B cell (primary cell): ENCODE data around the gene GPRASP2. TPM values are rescaled to one million over a fixed set of nuclear protein-coding genes. Genes with fewer than 3 reads are reported as not detected.

Experiments
- ATAC-seq: fragments of 200-7000 bp; cut with Tn5 transposase; one replicate; pipeline ENCODE4 v1.10.0; 2021; ENCODE audit warnings: low read depth, mild to moderate bottlenecking, moderate number of reproducible peaks, moderate library complexity
- CTCF ChIA-PET: fragments of 350-600 bp; sonication (Branson Sonifier 250); formaldehyde crosslinking; loops from one replicate; lab custom pipeline; 2021; ENCODE audit warnings: antibody characterized with exemption, inconsistent platforms; lab: Charles Lee
- POLR2A ChIA-PET: fragments of 350-600 bp; sonication (Branson Sonifier 250); formaldehyde crosslinking; loops from one replicate; lab custom pipeline; 2021; ENCODE audit warnings: antibody characterized with exemption; lab: Charles Lee
- DNase-seq: peaks from one replicate; pipeline ENCODE4 v3.0.0; 2013
- H2AFZ ChIP-seq: 2 replicates; pipeline ENCODE4 v1.6.1; 2012; ENCODE audit warnings: mild to moderate bottlenecking, low read depth, low read length; ENCODE audit not compliant: insufficient read depth, poor library complexity, severe bottlenecking
- H3K27ac ChIP-seq, 2 donors: 1 replicate in 1 of 2; 2 replicates in 1 of 2; pipeline ENCODE4 v1.5.1; 2012 to 2013; ENCODE audit warnings: low read length in 2 of 2, mild to moderate bottlenecking in 2 of 2, moderate library complexity in 1 of 2
- H3K27me3 ChIP-seq, 4 experiments: fragments of 200-600 bp in 1 of 4; sonication (generic) in 1 of 4; replicated peaks in 1 of 4; 1 replicate in 2 of 4; 2 replicates in 2 of 4; pipeline versions ENCODE4 v1.6.1 to v1.7.0; 2013 to 2016; ENCODE audit warnings: low read length in 3 of 4, mild to moderate bottlenecking in 2 of 4, mixed read lengths in 1 of 4, moderate library complexity in 1 of 4; ENCODE audit not compliant: insufficient read depth in 4 of 4, control insufficient read depth in 3 of 4; ENCODE audit errors: control extremely low read depth in 1 of 4
- H3K36me3 ChIP-seq, 2 experiments: replicated peaks in 1 of 2; 1 replicate in 1 of 2; 2 replicates in 1 of 2; pipeline versions ENCODE4 v1.6.1 to v1.7.1; 2013; ENCODE audit warnings: low read length in 1 of 2; ENCODE audit not compliant: insufficient read depth in 2 of 2, control insufficient read depth in 1 of 2; ENCODE audit errors: control extremely low read depth in 1 of 2, extremely low read depth in 1 of 2
- H3K4me1 ChIP-seq, 2 donors: fragments of 200-600 bp in 1 of 2; sonication (generic) in 1 of 2; 1 replicate in 1 of 2; 2 replicates in 1 of 2; pipeline versions ENCODE4 v1.5.1 to v1.6.1; 2013 to 2017; ENCODE audit warnings: low read length in 2 of 2; ENCODE audit not compliant: control insufficient read depth in 2 of 2, insufficient read depth in 2 of 2
- H3K4me2 ChIP-seq: replicated peaks from 2 replicates; pipeline ENCODE3; 2012; ENCODE audit warnings: mild to moderate bottlenecking, low read depth, low read length; ENCODE audit not compliant: poor library complexity, severe bottlenecking
- H3K4me3 ChIP-seq, 5 experiments: fragments of 200-600 bp in 1 of 5; sonication (generic) in 1 of 5; 1 replicate in 3 of 5; 2 replicates in 2 of 5; pipeline versions ENCODE4 v1.5.1 to v1.7.0; 2011 to 2016; ENCODE audit warnings: low read length in 4 of 5, mild to moderate bottlenecking in 4 of 5, low read depth in 2 of 5, control low read depth in 1 of 5, moderate library complexity in 1 of 5; ENCODE audit not compliant: insufficient read depth in 1 of 5; ENCODE audit errors: control extremely low read depth in 1 of 5, extremely low read depth in 1 of 5
- H3K79me2 ChIP-seq: fragments of 200-600 bp; sonication (generic); one replicate; pipeline ENCODE4 v1.6.0; 2016; ENCODE audit warnings: low read length; ENCODE audit not compliant: control insufficient read depth, insufficient read depth
- H3K9ac ChIP-seq: fragments of 200-600 bp; sonication (generic); 2 replicates; pipeline ENCODE4 v1.6.1; 2017; ENCODE audit warnings: mild to moderate bottlenecking, low read length, moderate library complexity
- H3K9me3 ChIP-seq, 3 donors: one replicate each; pipeline versions ENCODE4 v1.6.1 to v1.7.1; 2013; ENCODE audit warnings: low read length in 2 of 3; ENCODE audit not compliant: control insufficient read depth in 2 of 3, insufficient read depth in 1 of 3; ENCODE audit errors: control extremely low read depth in 1 of 3
- H4K20me1 ChIP-seq: 2 replicates; pipeline ENCODE4 v1.6.0; 2012; ENCODE audit warnings: mild to moderate bottlenecking, low read length; ENCODE audit not compliant: insufficient read depth, control insufficient read depth, poor library complexity, severe bottlenecking
- H3K27ac Mint-ChIP-seq: one replicate; pipeline ENCODE4 v1.8.0; 2021; ENCODE audit warnings: mixed read lengths
- H3K27me3 Mint-ChIP-seq: one replicate; pipeline ENCODE4 v1.8.0; 2021; ENCODE audit warnings: mixed read lengths
- H3K4me1 Mint-ChIP-seq: one replicate; pipeline ENCODE4 v1.8.0; 2021; ENCODE audit warnings: mixed read lengths
- H3K4me3 Mint-ChIP-seq: one replicate; pipeline ENCODE4 v1.8.0; 2021; ENCODE audit warnings: mixed read lengths
- H3K9me3 Mint-ChIP-seq: one replicate; pipeline ENCODE4 v1.8.0; 2022; ENCODE audit warnings: mixed read lengths; ENCODE audit not compliant: insufficient read depth
- CTCF ChIP-seq: fragments of 200-600 bp; IDR thresholded peaks from one replicate; pipeline ENCODE4 v1.8.0; 2022; ENCODE audit warnings: antibody characterized with exemption, mild to moderate bottlenecking
- EZH2 ChIP-seq: IDR thresholded peaks from 2 replicates; pipeline ENCODE4 v1.6.1; 2012; ENCODE audit warnings: borderline replicate concordance, low read depth, mild to moderate bottlenecking, moderate library complexity, low read length; ENCODE audit not compliant: insufficient read depth, poor library complexity, severe bottlenecking
- WGBS: methylation state at CpG from one replicate; pipeline ENCODE4 v1.1.5; 2013; ENCODE audit warnings: missing lambda C conversion rate; ENCODE audit not compliant: insufficient coverage; 5-methylcytosine and 5-hydroxymethylcytosine counted together
- intact Hi-C: fragments of 100-400 bp; cut with micrococcal nuclease; formaldehyde crosslinking; loops from one replicate; pipeline ENCODE4 v1.10.0; 2022
- polyA plus RNA-seq: library from polyadenylated mRNA; depleted of rRNA; stranded (reverse); fragments of >200 nt; gene quantifications from 2 replicates; pipeline ENCODE4 v1.2.3, GENCODE V29; 2012
- total RNA-seq, 2 donors: library from RNA; stranded (reverse); fragments of 120-200 nt in 1 of 2; gene quantifications; 1 replicate in 1 of 2; 2 replicates in 1 of 2; pipeline versions ENCODE4 v1.2.3 to v1.2.4, GENCODE V29; 2013 to 2022

GPRASP2 gene
- total and polyA plus RNA-seq, 2 donors (not counting 1 experiment from before 2014, with no cell fraction given): 0.15 to 0.59 TPM

DNA sequence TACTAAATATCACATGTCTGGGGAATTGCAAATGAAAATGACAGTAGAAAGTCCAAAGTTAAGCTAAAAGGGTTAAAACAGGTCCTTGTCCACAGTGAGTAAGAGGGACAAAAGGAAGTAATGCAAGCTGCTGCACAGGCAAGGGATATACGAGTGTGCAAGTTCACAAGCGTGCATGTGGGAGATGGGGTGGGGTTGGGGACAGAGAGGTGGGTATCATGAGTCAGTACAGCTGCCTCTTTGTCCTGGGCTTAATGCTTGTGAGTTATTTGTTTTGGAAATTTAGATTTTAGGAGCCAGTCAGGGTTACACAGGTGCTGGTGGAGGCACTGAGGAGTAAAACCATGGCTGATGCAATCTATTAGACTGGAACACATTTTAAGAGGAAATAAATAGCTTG is 3.3 kb upstream of the GPRASP2 start:
- POLR2A ChIA-PET: no interaction called here
- peaks cover 18% of the 10 kb centered on the region for H3K27me3 Mint-ChIP-seq
- CTCF ChIA-PET: no interaction called here
- Histone ChIP-seq H3K9me3 (no peaks in the 10 kb centered on the region), H3K27ac (no peak overlapping the region), H3K9ac (no peak overlapping the region), H3K36me3 (no peaks in the 10 kb centered on the region), H3K79me2 (no peaks in the 10 kb centered on the region), H3K4me1 (peaks cover 0 to 13% of the 10 kb centered on the region in 2 donors), H4K20me1 (no peaks in the 10 kb centered on the region), H3K4me2 (no peak overlapping the region), H3K27me3 (peaks cover 0 to 16% (median 3%) of the 10 kb centered on the region in 4 experiments), H3K4me3 (no peak overlapping the region), H2AFZ (no peak overlapping the region)
- H3K27ac Mint-ChIP-seq: no peak overlapping the region
- no peak overlapping the region for H3K4me3 Mint-ChIP-seq
- no peak for ATAC-seq
- no peaks in the 10 kb centered on the region for H3K9me3 Mint-ChIP-seq
- H3K4me1 Mint-ChIP-seq: peaks cover 18% of the 10 kb centered on the region
- 50% methylated on average over 2 of the region's 2 CpGs for WGBS
- TF ChIP-seq CTCF (no peak), EZH2 (no peak)
- intact Hi-C loops: no loop called here
- no peak for DNase-seq

DNA sequence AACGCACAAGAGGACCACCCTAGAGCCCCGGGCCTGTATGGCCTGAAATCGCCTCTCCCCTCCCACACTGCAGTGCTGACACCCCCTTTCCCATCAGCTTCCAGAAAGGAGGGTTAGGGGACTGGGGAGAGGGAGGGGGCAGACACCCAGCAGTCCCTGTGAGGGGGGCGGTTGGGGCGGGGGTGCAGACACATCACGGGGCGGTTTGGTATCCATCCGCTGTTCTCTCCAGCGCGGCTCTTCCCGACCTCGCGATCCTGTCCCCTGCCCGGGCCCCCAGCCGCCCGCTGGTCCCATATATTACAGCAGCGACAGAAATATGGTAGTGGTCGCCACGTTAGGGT is 404 bp upstream of the GPRASP2 start:
- peak overlapping the region; percentile 85 for H3K4me3 Mint-ChIP-seq

More for the DNA sequence above, 404 bp upstream of the GPRASP2 start:
- POLR2A ChIA-PET: no interaction called here
- H3K27me3 ChIP-seq: peaks cover 0 to 16% (median 3%) of the 10 kb centered on the region in 4 experiments
- no peaks in the 10 kb centered on the region for H4K20me1 ChIP-seq
- DNase-seq: no peak
- no peak overlapping the region for H3K27ac ChIP-seq
- no peak for ATAC-seq
- Mint-ChIP-seq H3K27me3 (peaks cover 16% of the 10 kb centered on the region), H3K27ac (no peak overlapping the region), H3K9me3 (no peaks in the 10 kb centered on the region), H3K4me1 (peaks cover 18% of the 10 kb centered on the region)
- H3K79me2 ChIP-seq: no peaks in the 10 kb centered on the region
- CTCF ChIA-PET: no interaction called here
- peak overlapping the region; percentile 53 for H3K9ac ChIP-seq
- intact Hi-C loops: no loop called here
- peak overlapping the region; percentile 59 for H2AFZ ChIP-seq
- H3K4me2 ChIP-seq: peak overlapping the region; percentile 77
- TF ChIP-seq CTCF (no peak), EZH2 (no peak)
- 0% methylated on average over 1 of the region's 19 CpGs for WGBS
- H3K4me3 ChIP-seq: no peak overlapping the region
- H3K4me1 ChIP-seq: peaks cover 0 to 13% of the 10 kb centered on the region in 2 donors
- no peaks in the 10 kb centered on the region for H3K9me3 ChIP-seq
- no peaks in the 10 kb centered on the region for H3K36me3 ChIP-seq
